IPS DF 4.7 (cell line): ENCODE data around the gene CEP68.
"Not testable (repeated sequence)": the region's sequence is repeated elsewhere in the genome, so short reads cannot be mapped to it uniquely, and the experiment has no call there.

Experiments used
- DNase-seq: peaks from one replicate; pipeline ENCODE4 v3.0.0-alpha.2; 2013; ENCODE audit warnings: low spot score; ENCODE audit errors: extremely low read depth

The CEP68 gene

GRCh38 chr2:65031341-65032018 is 24.7 kb upstream of the CEP68 start:
- no peak for DNase-seq

GRCh38 chr2:65032019-65032975 is 23.9 kb upstream of the CEP68 start:
- DNase-seq: no peak

- DNase-seq: no peak
These were observed 23.0 kb upstream of the CEP68 start for GRCh38 chr2:65033178-65033577.

- DNase-seq: not testable (repeated sequence)
These were observed 22.5 kb upstream of the CEP68 start for GRCh38 chr2:65033667-65034066.

GRCh38 chr2:65035351-65035943 is 20.8 kb upstream of the CEP68 start:
- DNase-seq: no peak

- no peak for DNase-seq
These were observed 19.0 kb upstream of the CEP68 start for GRCh38 chr2:65037178-65037577.

- no peak for DNase-seq
These were observed 16.6 kb upstream of the CEP68 start for GRCh38 chr2:65039640-65040039.

- DNase-seq: no peak
These were observed 15.6 kb upstream of the CEP68 start for GRCh38 chr2:65040400-65041261.

- no peak for DNase-seq
These were observed 13.2 kb upstream of the CEP68 start for GRCh38 chr2:65043001-65043400.

- DNase-seq: no peak
These were observed 12.0 kb upstream of the CEP68 start for GRCh38 chr2:65044097-65044735.

GRCh38 chr2:65045651-65046050 is 10.6 kb upstream of the CEP68 start:
- DNase-seq: no peak

- DNase-seq: no peak
These were observed 9.4 kb upstream of the CEP68 start for GRCh38 chr2:65046633-65047407.

- DNase-seq: no peak
These were observed 7.1 kb upstream of the CEP68 start for GRCh38 chr2:65049010-65049639.

GRCh38 chr2:65050931-65051330 is 5.3 kb upstream of the CEP68 start:
- DNase-seq: no peak

GRCh38 chr2:65053199-65053598 is 3.0 kb upstream of the CEP68 start:
- DNase-seq: no peak

GRCh38 chr2:65054749-65055421 is 1.3 kb upstream of the CEP68 start:
- no peak for DNase-seq

GRCh38 chr2:65055422-65056214 is 598 bp upstream of the CEP68 start:
- no peak for DNase-seq

GRCh38 chr2:65057054-65057375 is 799 bp downstream of the CEP68 start:
- no peak for DNase-seq
